GM18526 (cell line): ENCODE measurements around the gene SAP30BP.

ENCODE experiments used
- POLR2A ChIP-seq: IDR thresholded peaks from 3 replicates; pipeline ENCODE4 v1.6.1; 2011; ENCODE audit not compliant: insufficient read length; ENCODE audit errors: extremely low read depth

SAP30BP gene

DNA sequence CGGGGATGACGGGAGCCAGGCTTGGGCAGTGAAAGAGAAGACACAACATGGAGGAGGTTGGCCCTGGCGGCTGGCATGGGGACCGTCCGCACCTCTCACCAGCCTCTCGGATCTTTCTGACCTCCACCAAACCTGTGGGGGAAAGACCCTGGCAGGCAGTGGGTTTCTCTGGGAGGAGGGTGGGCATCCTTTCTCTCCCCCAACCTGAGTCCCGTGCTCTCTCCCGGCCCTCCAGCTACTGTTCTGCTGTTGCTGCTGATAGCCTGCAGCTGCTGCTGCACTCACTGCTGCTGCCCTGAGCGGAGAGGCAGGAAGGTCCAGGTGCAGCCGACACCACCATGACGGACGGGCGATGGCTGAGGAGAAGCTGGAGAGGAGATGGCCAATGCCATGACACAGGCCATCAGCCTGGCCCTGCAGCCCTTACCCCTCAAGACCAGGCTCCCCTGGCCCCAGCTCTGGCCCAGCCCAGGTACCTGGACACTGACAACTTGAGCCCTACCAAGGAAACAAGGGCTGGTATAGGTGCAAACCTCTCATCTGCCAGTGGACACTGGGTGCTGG is 26.5 kb upstream of the SAP30BP start:
- TF ChIP-seq POLR2A: no peak

GRCh38 chr17:75641343-75641742 is 25.8 kb upstream of the SAP30BP start:
- no peak for TF ChIP-seq POLR2A

- TF ChIP-seq POLR2A: no peak
Measured at GRCh38 chr17:75642182-75642783, 24.9 kb upstream of the SAP30BP start.

GRCh38 chr17:75642784-75643642 is 24.1 kb upstream of the SAP30BP start:
- TF ChIP-seq POLR2A: no peak

GRCh38 chr17:75643643-75644017 is 23.5 kb upstream of the SAP30BP start:
- TF ChIP-seq POLR2A: no peak

GRCh38 chr17:75645501-75645888 is 21.6 kb upstream of the SAP30BP start:
- TF ChIP-seq POLR2A: no peak

DNA sequence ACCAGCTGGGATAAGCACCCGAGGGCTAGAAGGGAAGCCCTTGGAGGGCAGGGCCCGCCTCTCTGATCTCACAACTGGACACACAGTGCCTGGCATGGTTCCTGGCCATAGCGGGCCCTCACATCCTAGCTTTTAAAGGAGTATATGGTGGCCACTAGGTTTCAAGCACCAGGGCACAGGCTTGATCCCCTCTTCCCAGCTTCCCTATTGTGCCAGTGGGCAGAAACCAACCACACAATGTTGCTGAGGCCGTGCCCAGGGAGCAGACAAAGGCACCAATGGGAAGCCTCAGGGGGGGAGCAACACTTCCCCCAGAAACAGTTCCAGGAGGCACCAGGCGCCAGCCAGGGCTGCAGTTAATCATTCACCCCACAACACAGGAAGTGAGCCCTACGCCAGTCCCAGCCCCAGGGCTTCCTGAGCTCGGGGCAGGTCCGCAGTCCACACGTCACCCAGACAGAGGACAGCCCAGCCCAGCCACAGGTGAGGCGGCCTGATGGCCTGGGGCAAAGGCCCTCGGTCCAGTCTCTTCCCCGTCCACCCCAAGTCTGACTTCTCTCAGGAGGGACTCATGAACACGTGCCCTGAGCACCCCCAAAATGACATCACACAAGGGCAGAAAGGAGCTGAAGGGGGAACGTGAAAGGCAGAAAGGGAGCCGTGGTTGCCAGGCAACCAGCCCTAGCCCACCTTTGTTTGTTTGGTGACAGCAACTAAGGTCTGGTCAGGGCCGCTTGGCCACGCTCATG is 21.1 kb upstream of the SAP30BP start:
- TF ChIP-seq POLR2A: peak; percentile 57

GRCh38 chr17:75646638-75646992 is 20.5 kb upstream of the SAP30BP start:
- TF ChIP-seq POLR2A: no peak

- no peak for TF ChIP-seq POLR2A
Measured at GRCh38 chr17:75647061-75647460, 20.1 kb upstream of the SAP30BP start.

DNA sequence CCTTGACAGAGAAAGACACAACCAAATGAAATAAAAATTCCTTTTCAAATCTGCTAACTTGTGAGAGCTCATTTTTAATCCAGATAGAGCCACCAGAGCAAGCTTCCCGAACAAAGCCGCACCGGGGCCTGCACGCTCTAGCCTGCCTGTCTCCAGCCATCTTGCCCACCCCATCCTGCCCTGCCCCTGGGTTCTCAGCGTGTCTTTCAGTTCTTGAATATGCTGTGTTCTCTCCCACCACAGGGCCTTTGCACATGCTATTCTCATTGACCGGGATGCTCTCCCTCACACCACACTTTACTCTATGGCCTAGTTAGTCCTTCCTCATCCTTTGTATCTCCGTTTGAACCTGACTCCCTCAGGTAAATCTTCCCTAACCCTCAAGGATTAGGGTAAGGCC is 19.2 kb upstream of the SAP30BP start:
- TF ChIP-seq POLR2A: no peak

DNA sequence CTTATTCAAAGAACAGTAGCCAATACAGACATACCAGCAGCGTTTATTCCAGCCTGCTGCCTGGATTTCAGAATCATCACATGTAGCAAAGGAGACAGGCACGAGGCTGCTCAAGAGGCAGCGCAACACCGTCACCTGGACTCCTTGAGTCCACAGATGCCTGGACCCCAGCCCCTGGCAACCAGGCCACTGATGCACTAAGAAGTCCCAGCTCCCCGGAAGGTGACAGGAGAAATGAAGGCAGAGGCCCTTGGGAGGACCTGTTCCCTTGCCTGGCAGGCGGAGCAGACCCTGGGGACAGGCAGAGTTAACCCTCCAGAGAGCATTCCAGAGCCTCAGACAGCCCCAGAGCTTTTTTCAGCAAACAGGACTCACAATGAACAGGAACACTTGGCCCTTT is 17.5 kb upstream of the SAP30BP start:
- no peak for TF ChIP-seq POLR2A

GRCh38 chr17:75650874-75651273 is 16.3 kb upstream of the SAP30BP start:
- TF ChIP-seq POLR2A: no peak

DNA sequence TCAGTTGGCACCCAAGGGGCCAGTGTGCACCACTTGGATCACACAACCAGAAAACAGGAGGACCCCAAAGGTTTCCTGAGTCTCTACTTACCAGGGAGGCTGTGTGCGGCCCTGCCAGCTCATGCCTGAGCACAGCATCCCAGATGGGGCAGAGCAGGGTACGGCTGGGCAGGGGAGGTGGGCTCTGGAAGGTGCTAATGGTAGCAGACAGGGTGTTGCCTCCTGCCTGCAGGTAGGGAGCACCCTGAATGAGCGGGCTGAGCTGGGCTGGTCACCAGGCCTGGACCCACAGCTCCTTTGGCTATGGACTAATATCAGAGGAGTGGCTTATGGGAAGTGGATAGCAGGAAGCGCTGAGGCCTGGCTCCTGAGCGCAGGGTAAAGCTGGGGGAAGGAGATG is 14.8 kb upstream of the SAP30BP start:
- no peak for TF ChIP-seq POLR2A

GRCh38 chr17:75652934-75653549 is 14.1 kb upstream of the SAP30BP start:
- no peak for TF ChIP-seq POLR2A

DNA sequence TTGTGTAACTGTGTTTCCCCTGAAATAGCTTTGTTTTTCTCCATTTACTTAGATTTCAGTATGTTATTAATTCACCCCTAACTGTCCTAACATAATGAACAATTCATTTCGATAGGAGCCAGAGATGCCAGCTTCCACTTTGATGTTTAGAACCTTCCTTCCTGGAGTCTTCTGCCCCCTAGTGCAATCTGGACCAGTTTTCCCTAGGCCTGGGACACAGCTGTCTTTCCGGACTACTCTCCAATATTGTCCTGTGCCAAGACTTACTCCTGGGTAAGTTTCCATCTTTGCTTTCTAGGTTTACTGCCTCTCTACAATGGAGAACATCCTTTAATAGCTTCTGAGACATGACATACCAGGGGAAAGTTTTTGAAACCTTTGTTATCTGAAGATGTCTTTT is 13.0 kb upstream of the SAP30BP start:
- no peak for TF ChIP-seq POLR2A

GRCh38 chr17:75658237-75658636 is 8.9 kb upstream of the SAP30BP start:
- TF ChIP-seq POLR2A: no peak

DNA sequence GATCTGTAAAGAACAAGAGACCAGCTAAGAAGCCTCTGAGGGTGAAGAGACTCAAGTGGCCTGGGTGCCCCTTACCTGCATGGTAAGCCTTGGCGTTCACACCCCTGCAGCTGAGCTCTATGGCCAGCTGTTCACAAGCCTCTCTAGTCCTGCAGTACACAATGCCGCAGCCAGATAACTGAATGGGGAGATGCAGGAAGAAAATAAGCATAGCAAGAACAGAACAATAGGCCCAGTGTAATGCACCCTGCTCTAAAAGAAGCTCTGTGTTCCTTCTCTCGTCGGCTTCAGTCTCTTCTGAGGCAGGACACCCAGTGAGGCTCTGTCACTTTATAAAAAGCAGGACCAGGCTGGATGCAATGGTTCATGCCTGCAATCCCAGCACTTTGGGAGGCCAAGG is 5.6 kb upstream of the SAP30BP start:
- no peak for TF ChIP-seq POLR2A
